Measurements from ENCODE around the gene RASGRP2. TPM values are rescaled to one million over a fixed set of nuclear protein-coding genes. Genes with fewer than 3 reads are reported as not detected.

Gene RASGRP2
- total and polyA plus RNA-seq, 10 donors: 148 to 283 (median 213) TPM

DNA sequence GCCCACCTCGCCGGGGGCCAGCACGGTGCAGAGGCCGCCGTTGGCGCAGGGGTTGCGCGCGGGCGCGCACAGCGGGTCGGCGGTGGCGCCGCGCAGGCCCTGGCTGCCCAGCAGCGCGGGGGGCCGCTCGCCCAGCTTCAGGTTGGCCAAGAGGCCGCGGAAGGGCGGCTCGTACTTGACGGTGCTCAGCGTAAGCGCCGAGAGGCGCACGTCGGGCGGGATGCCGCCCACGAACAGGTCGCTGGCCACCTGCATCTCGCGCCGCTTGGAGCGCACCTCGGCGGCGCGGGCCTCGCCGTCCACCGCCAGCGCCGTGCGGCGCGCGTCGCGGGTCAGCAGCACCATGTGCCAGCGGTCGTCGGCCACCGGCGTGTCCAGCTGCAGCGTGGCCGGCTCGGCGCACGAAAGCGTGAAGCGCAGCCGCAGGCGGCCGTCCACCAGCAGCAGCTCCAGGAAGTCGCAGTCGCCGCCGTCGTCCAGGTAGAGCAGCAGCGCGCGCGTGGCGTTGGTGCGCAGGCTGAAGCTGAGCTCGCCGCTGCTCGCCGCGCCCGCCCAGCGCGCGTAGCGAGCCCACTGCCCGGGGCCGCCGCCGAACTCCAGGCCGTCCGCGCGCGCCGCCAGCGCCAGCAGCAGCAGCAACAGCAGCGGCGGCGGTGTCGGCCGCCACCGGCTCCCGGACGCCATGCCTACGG is 30.8 kb downstream of the RASGRP2 start:
- TF ChIP-seq, protein P1, sequence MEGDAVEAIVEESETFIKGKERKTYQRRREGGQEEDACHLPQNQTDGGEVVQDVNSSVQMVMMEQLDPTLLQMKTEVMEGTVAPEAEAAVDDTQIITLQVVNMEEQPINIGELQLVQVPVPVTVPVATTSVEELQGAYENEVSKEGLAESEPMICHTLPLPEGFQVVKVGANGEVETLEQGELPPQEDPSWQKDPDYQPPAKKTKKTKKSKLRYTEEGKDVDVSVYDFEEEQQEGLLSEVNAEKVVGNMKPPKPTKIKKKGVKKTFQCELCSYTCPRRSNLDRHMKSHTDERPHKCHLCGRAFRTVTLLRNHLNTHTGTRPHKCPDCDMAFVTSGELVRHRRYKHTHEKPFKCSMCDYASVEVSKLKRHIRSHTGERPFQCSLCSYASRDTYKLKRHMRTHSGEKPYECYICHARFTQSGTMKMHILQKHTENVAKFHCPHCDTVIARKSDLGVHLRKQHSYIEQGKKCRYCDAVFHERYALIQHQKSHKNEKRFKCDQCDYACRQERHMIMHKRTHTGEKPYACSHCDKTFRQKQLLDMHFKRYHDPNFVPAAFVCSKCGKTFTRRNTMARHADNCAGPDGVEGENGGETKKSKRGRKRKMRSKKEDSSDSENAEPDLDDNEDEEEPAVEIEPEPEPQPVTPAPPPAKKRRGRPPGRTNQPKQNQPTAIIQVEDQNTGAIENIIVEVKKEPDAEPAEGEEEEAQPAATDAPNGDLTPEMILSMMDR (IDR thresholded peaks at IDR 0.05 in 8 of 11, conservative IDR thresholded peaks at IDR 0.05 in 3 of 11): no peak
- TF ChIP-seq POLR2AphosphoS5 (IDR thresholded peaks at IDR 0.05): peak in 1 of 3 donors; percentile 15
- peaks cover 4 to 100% (median 84%) of the 10 kb centered on the region in 7 donors for H3K27me3 ChIP-seq (replicated peaks in 1 of 7)
- 1 to 7% (median 3%) methylated on average over 20 to 111 of the region's 111 CpGs for WGBS, 5 donors
- intact Hi-C loops (cut with DNase I; ENCODE audit: low total_unique reads): no loop called here
- no peaks in the 10 kb centered on the region for H3K36me3 ChIP-seq
- H3K4me1 ChIP-seq: peaks cover 3 to 37% (median 22%) of the 10 kb centered on the region in 6 donors
- no peak overlapping the region for H3K27ac ChIP-seq
- no peak for DNase-seq
- no peaks in the 10 kb centered on the region for H3K9me3 ChIP-seq
- peak overlapping the region in 3 of 8 donors; percentile 13 to 61 (median 24) for H3K4me3 ChIP-seq

DNA sequence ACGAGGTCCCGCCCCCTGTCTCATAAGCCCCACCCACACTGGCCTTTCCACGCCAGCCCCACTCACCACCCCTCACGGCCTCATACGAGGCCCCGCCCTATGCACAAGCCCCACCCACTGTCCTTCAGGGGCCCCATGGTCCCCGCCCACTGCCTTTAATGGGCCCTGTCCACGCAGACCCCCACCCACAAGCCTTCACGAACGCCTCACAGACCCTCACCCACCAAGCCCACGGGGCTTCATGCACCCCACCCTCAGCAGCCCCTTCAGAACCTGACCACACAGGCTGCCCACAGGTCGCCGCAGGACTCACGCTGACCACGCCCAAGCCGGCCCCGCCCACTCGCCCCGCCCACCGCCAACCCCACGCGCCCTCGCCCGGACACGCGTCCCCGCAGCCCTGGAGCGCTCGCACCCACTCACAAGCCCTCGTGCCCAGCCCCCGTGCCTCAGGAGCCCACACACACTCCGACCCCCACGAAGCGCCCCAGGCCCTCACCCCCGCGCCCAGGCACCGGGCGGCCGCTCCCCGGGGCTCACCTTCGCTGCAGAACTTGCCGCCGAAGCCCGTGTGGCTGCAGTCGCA is 31.4 kb downstream of the RASGRP2 start:
- Histone ChIP-seq H3K4me3 (peak overlapping the region in 2 of 8 donors; percentile 24 to 61), H3K27ac (no peak overlapping the region), H3K36me3 (no peaks in the 10 kb centered on the region), H3K27me3 (replicated peaks in 1 of 7) (peaks cover 4 to 100% (median 84%) of the 10 kb centered on the region in 7 donors), H3K9me3 (no peaks in the 10 kb centered on the region), H3K4me1 (peaks cover 3 to 37% (median 22%) of the 10 kb centered on the region in 6 donors)
- TF ChIP-seq, protein P1 (IDR thresholded peaks at IDR 0.05 in 8 of 11, conservative IDR thresholded peaks at IDR 0.05 in 3 of 11): no peak
- TF ChIP-seq POLR2AphosphoS5 (IDR thresholded peaks at IDR 0.05) (no peak), POLR2A (IDR thresholded peaks at IDR 0.05) (no peak)
- no peak for DNase-seq
- 8 to 16% (median 10%) methylated on average over 36 to 45 of the region's 45 CpGs for WGBS, 5 donors
- intact Hi-C loops (cut with DNase I; ENCODE audit: low total_unique reads): no loop called here

DNA sequence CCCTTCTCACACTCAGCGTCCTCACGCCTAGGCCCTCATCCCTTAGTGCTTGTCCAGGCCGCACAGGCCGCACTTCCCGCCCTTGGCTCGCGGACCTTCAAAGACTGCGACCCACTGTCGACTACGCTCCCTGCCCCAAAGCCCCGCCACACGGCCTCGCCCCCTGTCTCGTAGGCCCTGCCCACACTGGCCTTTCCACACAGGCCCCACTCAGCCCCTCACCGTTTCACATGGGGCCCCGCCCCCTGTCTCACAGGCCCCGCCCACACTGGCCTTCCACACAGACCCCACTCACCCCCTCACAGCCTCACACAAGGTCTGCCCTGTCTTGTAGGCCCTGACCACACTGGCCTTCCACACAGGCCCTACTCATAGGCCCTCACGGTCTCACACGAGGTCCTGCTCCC is 32.0 kb downstream of the RASGRP2 start:
- Histone ChIP-seq H3K27me3 (replicated peaks in 1 of 7) (peaks cover 4 to 98% (median 79%) of the 10 kb centered on the region in 7 donors), H3K36me3 (no peaks in the 10 kb centered on the region), H3K4me3 (peak overlapping the region in 1 of 8 donors; percentile 61), H3K4me1 (peaks cover 3 to 37% (median 22%) of the 10 kb centered on the region in 6 donors), H3K9me3 (no peaks in the 10 kb centered on the region), H3K27ac (no peak overlapping the region)
- DNase-seq: no peak
- intact Hi-C loops (cut with DNase I; ENCODE audit: low total_unique reads): no loop called here
- WGBS, 5 donors: 46 to 58% (median 55%) methylated on average over 19 of the region's 19 CpGs
- TF ChIP-seq POLR2AphosphoS5 (IDR thresholded peaks at IDR 0.05): no peak
- TF ChIP-seq POLR2A (IDR thresholded peaks at IDR 0.05): no peak
- TF ChIP-seq, protein P1 (IDR thresholded peaks at IDR 0.05 in 8 of 11, conservative IDR thresholded peaks at IDR 0.05 in 3 of 11): no peak

All from spleen (tissue), 11 donors.